HG02623 (cell line): ENCODE data around the gene MRAP2.
"Not testable (repeated sequence)": the region's sequence is repeated elsewhere in the genome, so short reads cannot be mapped to it uniquely, and the experiment has no call there.

ENCODE experiments used
- ATAC-seq: cut with Tn5 transposase; IDR thresholded peaks from one replicate; pipeline ENCODE4 v1.9.1; 2021; ENCODE audit warnings: moderate library complexity; ENCODE audit not compliant: unreplicated experiment

The MRAP2 gene

GRCh38 chr6:84123186-84123585 is 89.6 kb downstream of the MRAP2 start:
- ATAC-seq = no peak

GRCh38 chr6:84129588-84129987 is 96.0 kb downstream of the MRAP2 start:
- not testable (repeated sequence) for ATAC-seq

GRCh38 chr6:84133385-84133784 is 99.8 kb downstream of the MRAP2 start:
- ATAC-seq = not testable (repeated sequence)

GRCh38 chr6:84135291-84135690 is 101.7 kb downstream of the MRAP2 start:
- no peak for ATAC-seq

GRCh38 chr6:84136364-84137050 is 102.9 kb downstream of the MRAP2 start:
- no peak for ATAC-seq

GRCh38 chr6:84137051-84137375 is 103.4 kb downstream of the MRAP2 start:
- ATAC-seq = no peak

GRCh38 chr6:84137989-84138575 is 104.5 kb downstream of the MRAP2 start:
- ATAC-seq = no peak

- ATAC-seq = no peak
Observed at GRCh38 chr6:84139311-84139710, 105.7 kb downstream of the MRAP2 start.
